AG04449 (cell line): Measurements from ENCODE around the gene EYS.

Experiments
- CTCF ChIA-PET: fragments of 350-600 bp; formaldehyde crosslinking; extraction: SDS; loops from one replicate; lab custom pipeline; 2021; ENCODE audit warnings: antibody characterized with exemption; lab: Yijun Ruan, JAX
- POLR2A ChIA-PET: fragments of 400-600, 350-600 bp; formaldehyde crosslinking; extraction: SDS; loops from one replicate; lab custom pipeline; 2020; ENCODE audit warnings: antibody characterized with exemption, inconsistent platforms; lab: Yijun Ruan, JAX
- DNase-seq: peaks from one replicate; pipeline ENCODE4 v3.0.0-alpha.2; 2010; ENCODE audit warnings: low read depth, low spot score
- H3K4me3 ChIP-seq: 2 replicates; pipeline ENCODE4 v1.5.1; 2011; ENCODE audit warnings: low read depth, mild to moderate bottlenecking, control low read depth, low read length
- CTCF ChIP-seq: IDR thresholded peaks from one replicate; pipeline ENCODE4 v1.5.1; 2011; ENCODE audit warnings: mild to moderate bottlenecking, moderate library complexity, low read length, control low read depth, inconsistent platforms; ENCODE audit not compliant: insufficient read depth; ENCODE audit errors: missing control alignments

Gene EYS

DNA sequence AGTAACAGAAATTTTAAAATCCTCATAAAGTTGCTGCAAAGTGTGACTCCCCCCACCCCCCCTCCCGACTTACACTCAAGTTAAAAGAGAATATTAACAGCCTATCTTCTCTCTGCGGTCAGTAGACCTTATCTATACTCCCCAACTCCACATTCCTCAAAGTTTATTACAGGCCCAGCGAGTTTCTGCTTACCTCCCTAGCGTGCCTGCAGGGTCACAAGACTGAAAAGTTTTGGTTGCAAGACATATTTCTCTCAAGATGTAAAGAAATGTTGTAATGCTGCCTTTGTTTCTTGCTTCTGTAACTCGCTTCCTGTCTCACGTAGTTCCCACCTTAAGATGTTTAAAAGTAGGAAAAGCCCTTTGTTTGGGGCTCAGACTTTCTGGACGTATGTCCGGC lies 1371.8 kb downstream of the EYS start:
- ChIA-PET CTCF (no interaction called here), POLR2A (no interaction called here)
- H3K4me3 ChIP-seq: no peak overlapping the region
- no peak for DNase-seq
- no peak for TF ChIP-seq CTCF

DNA sequence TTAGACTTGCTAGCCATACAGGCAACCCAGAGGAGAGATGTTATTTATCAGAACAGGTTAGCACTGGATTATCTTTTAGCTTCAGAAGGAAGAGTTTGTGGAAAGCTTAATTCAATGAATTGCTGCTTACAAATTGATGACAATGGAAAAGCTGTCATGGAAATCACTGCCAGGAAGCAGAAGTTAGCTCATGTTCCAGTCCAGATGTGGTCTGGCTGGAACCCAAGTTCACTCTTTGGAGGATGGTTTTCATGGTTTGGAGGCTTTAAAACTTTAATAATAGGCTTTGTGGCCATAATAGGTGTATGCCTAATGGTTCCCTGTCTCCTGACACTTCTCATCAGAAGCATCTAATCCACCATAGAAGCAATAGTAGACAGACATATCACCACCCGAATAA lies 1372.4 kb downstream of the EYS start:
- ChIA-PET POLR2A (no interaction called here), CTCF (no interaction called here)
- no peak for TF ChIP-seq CTCF
- no peak for DNase-seq
- no peak overlapping the region for H3K4me3 ChIP-seq

DNA sequence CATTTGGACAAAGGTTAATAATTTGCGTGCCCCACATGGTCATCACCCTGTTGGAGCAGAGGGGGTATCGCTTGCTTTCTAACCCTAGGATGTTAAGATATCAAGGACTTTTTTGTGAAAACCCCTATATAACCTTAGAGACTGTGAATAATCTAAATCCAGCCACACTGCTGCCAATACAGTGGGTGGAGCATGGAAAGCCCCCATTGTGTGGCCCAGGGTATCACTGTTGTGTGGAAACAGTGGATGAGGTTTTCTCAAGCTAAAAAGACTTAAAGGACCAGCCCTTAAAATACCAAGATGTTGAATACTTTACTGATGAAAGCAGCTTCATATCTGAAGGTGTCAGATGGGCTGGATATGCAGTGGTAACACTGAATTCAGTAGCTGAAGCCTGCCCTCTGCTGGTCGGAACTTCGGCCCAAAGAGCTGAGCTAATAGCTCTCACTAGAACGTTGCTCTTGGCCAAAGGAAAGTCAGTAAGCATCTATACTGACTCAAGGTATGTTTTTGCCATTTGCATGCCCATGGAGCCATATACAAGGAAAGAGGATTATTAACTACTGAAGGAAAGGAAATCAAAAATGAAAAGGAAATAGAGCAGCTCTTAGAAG lies 1376.2 kb downstream of the EYS start:
- peak; percentile 13 for TF ChIP-seq CTCF
- H3K4me3 ChIP-seq: no peak overlapping the region
- ChIA-PET POLR2A (no interaction called here), CTCF (interaction anchor here (0.6 to 4.8 kb wide), 10 partner anchors 9 to 408 kb away, joined by 3 to 32 read pairs (median 4); no protein-coding TSS in a partner anchor)
- DNase-seq: no peak

GRCh38 chr6:64326939-64327338 lies 1380.1 kb downstream of the EYS start:
- CTCF ChIA-PET: no interaction called here

DNA sequence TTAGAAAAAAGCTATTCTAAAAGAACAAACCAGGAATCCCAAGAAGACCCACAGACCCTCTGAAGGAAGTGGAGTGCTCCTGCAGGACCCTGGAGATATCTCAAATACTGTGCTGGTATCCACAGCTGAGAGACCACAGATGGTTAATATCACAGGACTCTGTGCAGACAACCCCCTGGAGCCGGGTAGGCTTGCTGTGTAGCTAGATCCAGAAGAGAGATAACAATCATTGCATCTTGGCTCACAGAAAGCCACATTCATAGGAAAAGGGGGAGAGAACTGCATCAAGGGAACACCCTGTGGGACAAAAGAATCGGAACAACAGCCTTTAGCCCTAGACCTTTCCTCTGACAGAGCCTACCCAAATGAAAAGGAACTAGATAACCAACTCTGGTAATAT lies 1381.9 kb downstream of the EYS start:
- H3K4me3 ChIP-seq: no peak overlapping the region
- CTCF ChIA-PET: interaction anchor here (1.0 kb wide), 1 partner anchor 45 kb away, joined by 3 read pairs; no protein-coding TSS in a partner anchor
- POLR2A ChIA-PET: no interaction called here
- no peak for TF ChIP-seq CTCF
- DNase-seq: no peak

More at GRCh38 chr6:64326939-64327338, 1380.1 kb downstream of the EYS start:
- POLR2A ChIA-PET: no interaction called here
- DNase-seq: no peak
- TF ChIP-seq CTCF: no peak
- no peak overlapping the region for H3K4me3 ChIP-seq

DNA sequence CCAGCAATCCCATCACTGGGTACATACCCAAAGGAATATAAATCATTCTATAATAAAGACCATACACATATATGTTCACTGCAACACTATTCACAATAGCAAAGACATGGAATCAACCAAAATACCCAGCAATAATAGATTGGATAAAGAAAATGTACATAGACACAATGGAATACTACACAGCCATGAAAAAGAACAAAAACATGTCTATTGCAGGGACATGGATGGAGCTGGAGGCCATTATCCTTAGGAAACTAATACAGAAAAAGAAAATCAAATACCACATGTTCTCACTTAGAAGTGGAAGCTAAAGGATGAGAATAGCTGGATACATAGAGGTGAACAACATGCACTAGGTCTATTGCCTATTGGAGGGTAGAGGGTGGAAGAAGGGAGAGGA lies 1396.8 kb downstream of the EYS start:
- no peak overlapping the region for H3K4me3 ChIP-seq
- CTCF ChIA-PET: no interaction called here
- no peak for DNase-seq
- POLR2A ChIA-PET: no interaction called here
- no peak for TF ChIP-seq CTCF
